ENCODE measurements around the gene C3orf70.

Gene C3orf70

GRCh38 chr3:185046164-185046515, 106.7 kb downstream of the C3orf70 start:
- DNase-seq: no peak

DNA sequence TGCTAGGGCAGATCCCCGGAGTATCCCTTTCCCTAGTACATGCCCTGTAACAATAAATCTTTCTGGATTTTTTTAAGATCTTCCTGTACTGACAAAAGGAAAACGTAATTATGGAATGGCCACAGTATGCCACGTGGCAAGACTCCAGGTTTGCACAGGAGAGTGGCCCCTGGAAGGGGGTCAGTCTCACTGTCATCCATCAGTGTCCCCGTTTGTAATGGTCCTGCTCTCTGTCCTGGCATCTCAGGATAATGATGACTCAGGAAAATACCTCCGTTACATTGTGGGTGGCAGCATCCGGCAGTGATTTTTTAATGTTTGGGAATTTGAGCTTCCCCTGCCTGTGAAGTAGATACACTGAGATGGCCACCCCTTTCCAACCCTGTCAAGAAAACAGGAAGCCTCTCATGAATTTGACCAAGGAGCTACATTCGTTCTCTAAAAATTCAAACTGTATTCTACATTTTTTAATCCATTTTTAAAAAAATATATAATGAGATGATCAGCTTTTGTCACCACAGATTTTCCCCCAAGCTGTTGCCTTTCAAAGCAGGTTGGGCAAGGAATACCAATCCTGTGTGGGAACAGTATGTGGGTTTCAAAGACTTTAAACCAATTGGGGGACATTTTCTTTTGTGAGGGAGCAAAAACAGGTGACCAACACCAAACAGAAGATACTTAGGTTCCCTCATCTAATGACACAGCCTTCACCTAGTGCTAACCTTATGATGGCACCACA, 110.4 kb downstream of the C3orf70 start:
- DNase-seq: no peak

DNA sequence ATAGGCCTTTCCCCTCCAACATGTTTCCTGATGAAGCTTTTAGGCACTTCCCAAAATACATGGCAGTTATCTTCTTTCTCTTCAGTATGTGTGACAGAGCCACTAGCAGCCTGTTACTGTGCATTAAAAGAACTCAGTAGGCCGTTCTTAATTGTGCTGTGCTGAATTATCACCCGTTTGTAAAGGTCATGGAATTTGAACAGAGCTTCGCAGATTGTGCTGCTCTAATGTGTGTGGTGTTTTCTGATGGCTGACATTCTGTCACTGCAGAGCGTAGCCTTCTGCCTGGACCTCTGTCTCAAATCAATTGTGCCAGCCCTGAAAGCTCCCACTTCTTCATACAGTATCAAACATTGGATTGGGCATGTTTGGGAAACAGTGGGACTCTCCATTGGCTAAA, 111.3 kb downstream of the C3orf70 start:
- DNase-seq: no peak

DNA sequence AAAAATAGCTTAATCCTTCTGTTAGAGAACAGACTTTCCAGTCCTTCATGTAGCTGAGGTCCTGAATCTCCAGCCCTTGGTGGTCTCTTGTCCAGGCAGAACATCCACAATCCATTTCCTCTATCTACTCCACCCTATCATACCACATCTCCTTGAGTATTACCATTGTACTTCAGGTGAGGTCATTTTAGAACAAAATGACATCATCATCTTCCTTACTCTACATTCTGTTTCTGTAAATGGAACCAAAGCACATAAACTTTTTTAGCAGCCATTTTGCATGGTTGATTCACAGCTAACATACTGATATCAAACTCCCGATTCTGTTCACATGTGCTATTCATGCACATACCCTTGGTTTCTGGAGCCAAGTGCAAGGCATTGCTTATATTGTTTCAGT, 112.4 kb downstream of the C3orf70 start:
- DNase-seq: no peak

DNA sequence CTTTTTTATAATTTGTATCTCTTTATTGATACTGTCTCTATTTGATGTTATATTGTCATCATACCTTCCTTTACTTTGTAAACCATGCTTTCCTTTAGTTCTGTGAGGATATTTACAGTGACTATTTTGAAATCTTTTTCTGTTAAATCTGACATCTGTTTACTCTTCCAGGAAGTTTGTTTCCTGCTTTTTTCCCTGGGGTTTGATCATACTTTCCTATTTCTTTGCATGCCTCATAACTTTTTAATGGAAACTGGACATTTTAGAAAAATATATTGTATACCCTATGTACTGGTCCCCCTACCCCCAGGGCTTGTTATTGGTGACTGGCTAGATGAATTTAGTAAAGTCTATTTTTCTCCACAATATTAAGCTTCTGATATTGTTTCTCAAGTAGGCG, 115.1 kb downstream of the C3orf70 start:
- DNase-seq: no peak

GRCh38 chr3:185030951-185031350, 121.9 kb downstream of the C3orf70 start:
- no peak for DNase-seq

- DNase-seq: no peak
Observed at GRCh38 chr3:185030399-185030798, 122.5 kb downstream of the C3orf70 start.

GRCh38 chr3:185029086-185029485, 123.8 kb downstream of the C3orf70 start:
- no peak for DNase-seq

- DNase-seq: no peak
Observed at GRCh38 chr3:185028121-185028520, 124.7 kb downstream of the C3orf70 start.

Data from activated CD4-positive, alpha-beta T cell treated with anti-CD3 and anti-CD28 coated beads, Interleukin-10, Interleukin-2, amounts not matched to agents 100 ng/mL and 50 ng/mL, durations not matched to agents 16 hours and 8 hours (primary cell).